ENCODE data around the gene RXRB. TPM values are rescaled to one million over a fixed set of nuclear protein-coding genes. Genes with fewer than 3 reads are reported as not detected.

The RXRB gene
- total and polyA plus RNA-seq, 2 donors (not counting 3 experiments of a cell fraction or from before 2014, with no cell fraction given): 43.4 to 44.4 TPM

- FAIRE-seq (no peak), DNase-seq (ENCODE audit: low read depth, low spot score) (no peak)
- dilution Hi-C loops (cut with MboI; ENCODE audit: extremely low pct_ligation_motif_present, low sequenced_read_pairs) (no loop called here), intact Hi-C loops (cut with micrococcal nuclease) (no loop called here)
- H2AFZ ChIP-seq (ENCODE audit: low read depth, low read length): no peak overlapping the region
- no peaks in the 10 kb centered on the region for H3K27me3 ChIP-seq (ENCODE audit: control insufficient read depth in 2 of 2, insufficient read depth in 2 of 2, low read length in 2 of 2)
- no peaks in the 10 kb centered on the region for H3K36me3 ChIP-seq (ENCODE audit: control insufficient read depth in 2 of 2, extremely low read depth in 1 of 2, insufficient read depth in 2 of 2, low read length in 2 of 2)
- no TSS peak for BruUV-seq (replicated peaks)
- no peak overlapping the region for H3K9ac ChIP-seq (replicated peaks; ENCODE audit: extremely low read depth, insufficient read depth, low read length)
- TF ChIP-seq POLR2A (IDR thresholded peaks at IDR 0.05; ENCODE audit: low read depth, low read length): no peak
- TF ChIP-seq FOS (IDR thresholded peaks at IDR 0.05; ENCODE audit: borderline replicate concordance, insufficient read depth, low read length): no peak
- no peak for TF ChIP-seq CTCF (IDR thresholded peaks at IDR 0.05; ENCODE audit: extremely low read depth in 1 of 2, insufficient read depth in 1 of 2, low read depth in 1 of 2, low read length in 2 of 2)
- TF ChIP-seq POLR2AphosphoS5 (IDR thresholded peaks at IDR 0.05; ENCODE audit: insufficient read depth, low read depth, low read length): no peak
- peaks cover 7% of the 10 kb centered on the region for H3K4me1 ChIP-seq (ENCODE audit: control insufficient read depth, extremely low read depth, insufficient read depth, low read length)
- no peaks in the 10 kb centered on the region for H3K79me2 ChIP-seq (ENCODE audit: control insufficient read depth, insufficient read depth, low read length)
- H3K4me3 ChIP-seq (replicated peaks in 1 of 3; ENCODE audit: insufficient read depth in 1 of 3, low read depth in 1 of 3, low read length in 3 of 3): no peak overlapping the region
- H3K9me1 ChIP-seq (replicated peaks; ENCODE audit: control insufficient read depth, extremely low read depth, insufficient read depth, low read length): no peaks in the 10 kb centered on the region
- H3K27ac ChIP-seq (ENCODE audit: insufficient read depth, low read depth, low read length): no peak overlapping the region
- ChIA-PET POLR2A (no interaction called here), CTCF (interaction anchor here (1.1 to 1.4 kb wide), 2 partner anchors 17 to 20 kb away, joined by 3 to 4 read pairs; no protein-coding TSS in a partner anchor)
- no peak overlapping the region for H3K4me2 ChIP-seq (ENCODE audit: insufficient read depth, low read length)
- no peaks in the 10 kb centered on the region for H3K9me3 ChIP-seq (replicated peaks; ENCODE audit: control insufficient read depth, insufficient read depth, low read length)
- H4K20me1 ChIP-seq (replicated peaks; ENCODE audit: control insufficient read depth, extremely low read depth, insufficient read depth, low read length): no peaks in the 10 kb centered on the region
Observed at GRCh38 chr6:33181141-33181540, 19.3 kb downstream of the RXRB start.

GRCh38 chr6:33178755-33179475 is 21.6 kb downstream of the RXRB start:
- no peaks in the 10 kb centered on the region for H3K79me2 ChIP-seq (ENCODE audit: control insufficient read depth, insufficient read depth, low read length)
- no peak overlapping the region for H3K9ac ChIP-seq (replicated peaks; ENCODE audit: extremely low read depth, insufficient read depth, low read length)
- H3K9me3 ChIP-seq (replicated peaks; ENCODE audit: control insufficient read depth, insufficient read depth, low read length): no peaks in the 10 kb centered on the region
- intact Hi-C loops (cut with micrococcal nuclease): no loop called here
- DNase-seq (ENCODE audit: low read depth, low spot score): no peak
- no peaks in the 10 kb centered on the region for H3K27me3 ChIP-seq (ENCODE audit: control insufficient read depth in 2 of 2, insufficient read depth in 2 of 2, low read length in 2 of 2)
- no peak overlapping the region for H3K27ac ChIP-seq (ENCODE audit: insufficient read depth, low read depth, low read length)
- no peaks in the 10 kb centered on the region for H3K9me1 ChIP-seq (replicated peaks; ENCODE audit: control insufficient read depth, extremely low read depth, insufficient read depth, low read length)
- TF ChIP-seq MAX (IDR thresholded peaks at IDR 0.05; ENCODE audit: insufficient read depth, insufficient read length) (no peak), POLR2AphosphoS5 (IDR thresholded peaks at IDR 0.05; ENCODE audit: insufficient read depth, low read depth, low read length) (no peak), FOS (IDR thresholded peaks at IDR 0.05; ENCODE audit: borderline replicate concordance, insufficient read depth, low read length) (no peak), MYC (IDR thresholded peaks at IDR 0.05; ENCODE audit: low read depth, low read length) (no peak), GATA2 (IDR thresholded peaks at IDR 0.05; ENCODE audit: insufficient read depth, insufficient read length, low read depth, low read length) (no peak), JUN (IDR thresholded peaks at IDR 0.05; ENCODE audit: borderline replicate concordance, insufficient read depth, insufficient read length, low read depth) (no peak), POLR2A (IDR thresholded peaks at IDR 0.05; ENCODE audit: low read depth, low read length) (no peak), CTCF (IDR thresholded peaks at IDR 0.05; ENCODE audit: extremely low read depth in 1 of 2, insufficient read depth in 1 of 2, low read depth in 1 of 2, low read length in 2 of 2) (no peak), EZH2 (IDR thresholded peaks at IDR 0.05; ENCODE audit: borderline replicate concordance, low read depth, low read length, severe bottlenecking) (no peak)
- dilution Hi-C loops (cut with MboI; ENCODE audit: extremely low pct_ligation_motif_present, low sequenced_read_pairs): no loop called here
- H2AFZ ChIP-seq (ENCODE audit: low read depth, low read length): no peak overlapping the region
- ChIA-PET CTCF (interaction anchor here (1.3 kb wide), 1 partner anchor 69 kb away, joined by 3 read pairs; no protein-coding TSS in a partner anchor), POLR2A (no interaction called here)
- no peaks in the 10 kb centered on the region for H4K20me1 ChIP-seq (replicated peaks; ENCODE audit: control insufficient read depth, extremely low read depth, insufficient read depth, low read length)
- FAIRE-seq: no peak
- no peaks in the 10 kb centered on the region for H3K36me3 ChIP-seq (ENCODE audit: control insufficient read depth in 2 of 2, extremely low read depth in 1 of 2, insufficient read depth in 2 of 2, low read length in 2 of 2)
- BruUV-seq (replicated peaks): no TSS peak
- H3K4me1 ChIP-seq (ENCODE audit: control insufficient read depth, extremely low read depth, insufficient read depth, low read length): peaks cover 7% of the 10 kb centered on the region
- H3K4me3 ChIP-seq (replicated peaks in 1 of 3; ENCODE audit: insufficient read depth in 1 of 3, low read depth in 1 of 3, low read length in 3 of 3): no peak overlapping the region
- H3K4me2 ChIP-seq (ENCODE audit: insufficient read depth, low read length): no peak overlapping the region
